IPS DF 4.7 (cell line): Measurements from ENCODE around the gene TENT5C.

Experiments
- DNase-seq: peaks from one replicate; pipeline ENCODE4 v3.0.0-alpha.2; 2013; ENCODE audit warnings: low spot score; ENCODE audit errors: extremely low read depth

The TENT5C gene

DNA sequence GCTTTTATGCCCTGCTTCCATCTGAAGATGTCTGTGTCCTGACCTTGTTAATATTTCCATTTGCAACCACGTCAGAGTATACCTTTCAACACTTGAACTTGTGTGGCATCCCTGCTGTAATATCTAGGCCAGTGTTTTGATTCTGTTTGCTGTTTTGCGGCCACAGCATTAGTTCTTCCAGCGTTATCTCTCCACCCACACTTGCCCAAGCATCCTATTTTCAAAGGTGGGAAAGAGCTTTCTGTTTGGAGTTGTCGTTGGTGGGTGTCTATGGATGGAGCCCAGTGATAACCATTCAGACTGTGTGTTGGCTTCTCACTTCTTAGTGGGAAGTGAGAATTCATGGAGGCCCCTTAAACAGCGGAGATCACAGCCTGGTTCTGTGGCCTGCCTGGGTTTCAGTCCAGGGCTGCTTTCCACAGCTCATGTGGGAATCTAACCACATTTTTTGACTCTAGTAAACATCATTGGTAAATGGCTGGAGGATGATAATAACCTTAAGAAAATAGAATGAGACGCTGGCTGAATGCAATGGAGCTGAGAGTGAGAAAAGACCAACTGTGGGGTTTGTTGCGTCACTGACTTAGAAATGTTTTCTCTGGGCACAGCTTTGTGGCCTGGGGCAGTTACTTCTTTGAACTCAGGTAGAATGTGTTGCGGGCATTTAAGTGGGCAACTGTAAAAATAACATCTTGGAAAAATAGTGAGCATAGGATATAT, 7.6 kb downstream of the TENT5C start:
- no peak for DNase-seq

DNA sequence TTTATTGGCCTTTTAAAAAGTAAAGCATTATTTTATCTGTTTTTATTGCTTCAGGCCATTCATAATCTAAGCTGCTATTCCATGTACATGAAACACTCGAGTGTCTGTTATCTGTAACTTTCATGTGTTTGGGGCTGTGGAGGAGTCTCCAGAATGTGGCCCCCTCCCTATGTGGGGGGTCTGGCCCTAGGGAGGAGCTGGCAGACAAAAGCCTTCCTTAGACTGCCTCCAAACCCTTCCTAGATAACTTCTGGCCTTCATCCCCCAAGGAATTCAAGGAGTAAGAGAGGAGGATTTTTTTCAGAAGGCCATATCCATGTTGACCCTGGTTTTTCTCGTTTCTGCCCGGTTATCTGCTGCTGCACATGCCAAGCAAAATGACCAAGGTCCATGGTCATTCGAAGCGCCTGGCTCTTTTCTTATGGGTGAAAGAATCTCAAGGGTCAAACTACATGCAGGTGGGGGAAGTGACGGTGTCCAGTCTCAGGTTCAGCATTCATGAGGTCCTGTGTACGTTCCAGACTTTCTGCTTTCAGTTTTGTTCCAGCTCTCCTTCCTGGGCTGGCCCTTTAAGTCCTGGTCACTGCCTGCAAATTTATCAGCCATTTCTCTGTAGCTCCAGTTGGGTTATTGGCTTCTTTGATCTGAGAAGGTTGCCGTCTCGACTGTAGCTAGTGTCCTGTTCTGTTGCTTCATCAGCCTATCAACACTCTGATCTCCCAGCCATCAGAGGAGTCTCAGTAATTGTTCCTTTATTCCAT, 8.3 kb downstream of the TENT5C start:
- DNase-seq = no peak

DNA sequence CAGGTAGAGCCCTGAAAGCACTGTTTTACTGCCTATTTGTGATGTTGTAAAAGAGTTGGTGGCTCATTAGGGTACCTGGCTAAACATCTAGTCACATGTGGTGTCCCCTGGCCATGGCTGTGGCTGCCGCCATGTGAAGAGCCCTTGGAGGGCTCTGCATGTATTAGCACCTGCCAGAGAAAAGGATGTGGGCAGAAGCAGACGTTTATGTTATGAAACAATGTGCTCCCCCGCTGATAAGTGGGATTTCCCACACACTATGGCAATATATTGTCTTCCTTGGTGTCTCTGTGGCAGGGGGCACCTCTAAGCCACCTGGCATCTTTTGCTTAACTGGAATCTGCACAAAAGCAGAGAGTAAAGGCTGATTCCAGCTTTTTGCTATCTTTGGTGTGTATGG, 9.6 kb downstream of the TENT5C start:
- no peak for DNase-seq

DNA sequence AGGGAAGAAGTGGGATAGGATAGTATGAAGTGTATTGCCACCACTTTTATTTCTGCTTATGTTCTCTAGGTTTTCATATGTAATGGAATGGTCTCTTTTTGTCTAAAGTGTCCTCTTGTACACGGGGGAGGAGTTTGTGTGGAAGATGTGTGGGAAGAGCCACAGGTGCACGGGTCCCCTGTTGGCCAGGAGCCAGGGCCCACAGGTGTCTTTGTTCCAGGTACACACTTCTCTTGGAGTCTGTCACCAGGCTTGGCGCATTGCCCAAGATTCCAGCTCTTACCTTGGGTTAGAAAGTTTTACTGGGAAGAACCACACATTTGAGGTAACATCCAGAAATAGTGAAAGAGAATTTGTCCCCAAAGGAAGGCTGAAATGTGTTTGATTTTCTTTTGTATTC, 10.5 kb downstream of the TENT5C start:
- DNase-seq = no peak

DNA sequence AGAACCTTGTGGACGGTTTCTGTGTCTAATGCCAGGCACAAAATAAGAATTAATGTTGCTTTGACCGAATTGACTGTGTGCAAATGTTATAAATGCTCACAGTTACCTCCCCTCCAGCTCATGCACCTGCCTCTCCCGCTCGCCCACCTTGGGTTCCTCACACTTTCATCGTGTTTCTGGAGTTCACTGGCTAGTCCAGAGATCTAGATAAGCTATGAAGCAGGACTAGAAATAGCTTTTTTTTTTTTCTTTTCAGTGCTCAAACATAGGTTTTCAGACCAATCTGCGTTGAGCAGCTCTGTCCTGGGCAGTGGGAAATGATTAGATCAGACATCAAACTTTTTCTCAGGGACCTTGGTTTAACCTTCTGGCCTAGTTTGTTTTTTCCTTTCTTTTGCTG, 11.1 kb downstream of the TENT5C start:
- no peak for DNase-seq

DNA sequence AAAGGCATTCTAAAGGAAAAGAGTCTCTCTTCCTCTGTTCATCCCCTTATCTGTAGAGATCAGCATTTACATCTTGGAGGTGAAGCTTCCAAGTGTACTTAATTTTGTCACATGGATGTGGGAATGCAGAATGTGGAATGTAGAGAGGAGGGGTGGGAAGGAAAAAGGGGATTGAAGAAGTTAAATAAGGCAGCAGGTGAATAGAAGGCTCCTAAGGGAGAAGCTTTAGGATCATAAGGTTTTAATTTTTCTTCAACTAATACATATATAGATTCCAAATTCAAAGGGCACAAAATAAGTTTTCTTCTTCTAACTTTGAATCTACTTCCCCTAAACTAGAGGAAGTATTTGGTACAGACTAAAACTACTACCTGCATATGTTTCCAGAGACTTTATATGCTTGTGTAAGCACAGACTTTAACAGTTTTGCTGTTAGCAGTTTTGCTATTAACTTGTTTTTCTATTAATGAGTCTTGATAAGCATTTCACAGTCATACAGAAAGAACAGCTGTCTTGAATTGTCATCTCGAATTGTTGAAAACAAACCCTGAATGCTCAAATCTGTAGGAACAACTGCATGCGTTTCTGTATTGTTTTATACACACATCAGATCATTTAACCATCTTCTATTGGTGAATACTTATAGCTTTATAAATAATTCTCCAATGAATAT, 12.7 kb downstream of the TENT5C start:
- DNase-seq = no peak

DNA sequence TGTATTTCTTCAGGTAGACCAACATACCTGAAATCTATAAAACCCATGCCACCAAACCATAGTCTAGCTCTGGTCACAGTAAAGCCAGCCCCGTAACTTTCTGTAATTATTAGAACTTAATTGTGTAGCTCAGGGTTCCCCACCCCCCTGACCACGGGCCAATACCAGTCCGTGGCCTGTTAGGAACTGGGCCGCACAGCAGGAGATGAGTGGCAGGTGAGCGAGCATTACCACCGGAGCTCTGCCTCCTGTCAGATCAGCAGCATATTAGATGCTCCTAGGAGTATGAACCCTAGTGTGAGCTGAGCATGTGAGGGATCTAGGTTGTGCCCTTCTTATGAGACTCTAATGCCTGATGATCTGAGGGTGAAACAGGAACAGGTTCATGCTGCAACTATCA, 14.6 kb downstream of the TENT5C start:
- no peak for DNase-seq

DNA sequence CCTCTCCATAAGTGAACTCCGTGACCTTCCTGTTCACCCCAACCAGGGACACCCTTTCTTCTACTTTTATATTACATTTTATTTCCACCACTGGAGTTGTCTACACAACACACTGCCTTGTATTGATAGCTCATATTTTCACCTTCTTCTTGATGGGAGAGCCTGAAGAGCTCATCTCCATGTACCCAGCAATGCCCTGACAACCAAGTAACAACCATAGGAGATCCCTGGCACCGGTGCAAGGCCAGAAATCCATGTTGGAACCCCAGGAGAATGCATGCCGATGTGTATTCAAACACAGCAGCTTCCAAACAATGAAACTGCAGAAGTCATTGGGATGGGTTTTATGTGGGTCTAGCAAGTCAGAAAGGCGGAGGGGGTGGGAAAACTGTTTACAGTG, 15.5 kb downstream of the TENT5C start:
- no peak for DNase-seq

DNA sequence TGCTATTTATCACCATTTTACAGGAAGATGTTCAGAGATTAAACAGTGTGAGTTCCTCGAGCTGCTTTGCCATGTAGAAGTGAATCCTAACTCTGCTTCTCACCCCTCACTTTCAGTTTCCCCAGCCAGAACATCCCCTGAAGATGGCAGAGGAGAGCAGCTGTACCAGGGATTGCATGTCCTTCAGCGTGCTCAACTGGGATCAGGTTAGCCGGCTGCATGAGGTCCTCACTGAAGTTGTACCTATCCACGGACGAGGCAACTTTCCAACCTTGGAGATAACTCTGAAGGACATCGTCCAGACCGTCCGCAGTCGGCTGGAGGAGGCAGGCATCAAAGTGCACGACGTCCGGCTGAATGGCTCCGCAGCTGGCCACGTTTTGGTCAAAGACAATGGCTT, 16.9 kb downstream of the TENT5C start:
- no peak for DNase-seq

DNA sequence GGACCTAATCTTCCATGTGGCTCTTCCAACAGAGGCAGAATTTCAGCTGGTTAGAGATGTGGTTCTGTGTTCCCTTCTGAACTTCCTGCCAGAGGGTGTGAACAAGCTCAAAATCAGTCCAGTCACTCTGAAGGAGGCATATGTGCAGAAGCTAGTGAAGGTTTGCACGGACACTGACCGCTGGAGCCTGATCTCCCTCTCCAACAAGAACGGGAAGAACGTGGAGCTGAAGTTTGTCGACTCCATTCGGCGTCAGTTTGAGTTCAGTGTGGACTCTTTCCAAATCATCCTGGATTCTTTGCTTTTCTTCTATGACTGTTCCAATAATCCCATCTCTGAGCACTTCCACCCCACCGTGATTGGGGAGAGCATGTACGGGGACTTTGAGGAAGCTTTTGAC, 17.3 kb downstream of the TENT5C start:
- DNase-seq = no peak

DNA sequence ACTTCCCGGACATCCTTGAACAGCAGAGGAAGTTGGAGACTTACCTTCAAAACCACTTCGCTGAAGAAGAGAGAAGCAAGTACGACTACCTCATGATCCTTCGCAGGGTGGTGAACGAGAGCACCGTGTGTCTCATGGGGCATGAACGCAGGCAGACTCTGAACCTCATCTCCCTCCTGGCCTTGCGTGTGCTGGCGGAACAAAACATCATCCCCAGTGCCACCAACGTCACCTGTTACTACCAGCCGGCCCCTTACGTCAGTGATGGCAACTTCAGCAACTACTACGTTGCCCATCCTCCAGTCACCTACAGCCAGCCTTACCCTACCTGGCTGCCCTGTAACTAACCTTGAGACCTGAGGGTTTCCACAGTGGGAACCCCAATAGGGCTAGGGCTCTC, 17.9 kb downstream of the TENT5C start:
- DNase-seq = no peak

DNA sequence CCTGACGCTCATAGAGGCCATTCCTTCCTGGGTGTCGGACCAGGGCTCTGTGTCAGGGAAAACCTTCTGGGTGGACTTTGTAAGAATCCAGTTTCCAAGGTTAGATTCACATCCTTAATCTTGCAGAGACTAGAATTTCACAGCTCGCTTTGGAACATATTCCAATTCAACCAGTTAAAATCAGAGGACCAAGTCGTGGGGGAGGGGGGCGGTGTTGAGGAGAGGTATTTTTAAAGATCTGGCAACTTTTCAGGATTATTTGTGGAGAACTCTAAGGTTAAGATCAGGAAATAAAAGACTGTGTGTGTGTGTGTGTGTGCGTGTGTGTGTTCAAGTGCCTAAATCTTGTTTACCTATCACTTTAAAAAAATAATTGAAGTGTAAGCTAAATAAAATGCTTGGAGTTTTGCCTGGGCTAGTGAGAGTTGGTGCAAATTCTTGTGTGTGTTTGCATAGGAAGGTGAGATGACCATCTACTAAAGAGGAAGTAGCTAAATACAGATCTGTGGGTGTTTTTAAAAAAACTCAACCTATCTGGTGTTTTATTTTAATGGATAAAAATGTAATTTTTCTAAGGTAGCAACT, 21.8 kb downstream of the TENT5C start:
- DNase-seq = no peak

DNA sequence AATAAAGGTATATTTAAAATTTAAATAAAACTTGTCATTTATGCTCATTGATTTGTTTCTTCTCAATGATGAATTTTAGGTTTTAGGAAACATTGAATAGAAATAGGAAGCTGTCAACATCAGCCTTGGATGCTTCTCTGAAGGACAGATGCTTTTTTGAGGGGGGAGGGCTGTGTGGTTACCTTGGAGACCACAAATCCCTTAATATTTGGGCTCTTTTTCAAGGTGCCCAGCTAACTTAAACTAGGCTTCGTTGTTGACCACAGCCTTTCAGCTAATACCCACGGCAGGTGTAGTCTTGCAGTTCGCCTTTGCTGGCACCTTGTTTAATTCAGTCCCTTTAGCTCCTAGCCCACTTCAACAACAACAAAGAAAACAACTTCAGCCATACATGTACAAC, 22.5 kb downstream of the TENT5C start:
- no peak for DNase-seq

DNA sequence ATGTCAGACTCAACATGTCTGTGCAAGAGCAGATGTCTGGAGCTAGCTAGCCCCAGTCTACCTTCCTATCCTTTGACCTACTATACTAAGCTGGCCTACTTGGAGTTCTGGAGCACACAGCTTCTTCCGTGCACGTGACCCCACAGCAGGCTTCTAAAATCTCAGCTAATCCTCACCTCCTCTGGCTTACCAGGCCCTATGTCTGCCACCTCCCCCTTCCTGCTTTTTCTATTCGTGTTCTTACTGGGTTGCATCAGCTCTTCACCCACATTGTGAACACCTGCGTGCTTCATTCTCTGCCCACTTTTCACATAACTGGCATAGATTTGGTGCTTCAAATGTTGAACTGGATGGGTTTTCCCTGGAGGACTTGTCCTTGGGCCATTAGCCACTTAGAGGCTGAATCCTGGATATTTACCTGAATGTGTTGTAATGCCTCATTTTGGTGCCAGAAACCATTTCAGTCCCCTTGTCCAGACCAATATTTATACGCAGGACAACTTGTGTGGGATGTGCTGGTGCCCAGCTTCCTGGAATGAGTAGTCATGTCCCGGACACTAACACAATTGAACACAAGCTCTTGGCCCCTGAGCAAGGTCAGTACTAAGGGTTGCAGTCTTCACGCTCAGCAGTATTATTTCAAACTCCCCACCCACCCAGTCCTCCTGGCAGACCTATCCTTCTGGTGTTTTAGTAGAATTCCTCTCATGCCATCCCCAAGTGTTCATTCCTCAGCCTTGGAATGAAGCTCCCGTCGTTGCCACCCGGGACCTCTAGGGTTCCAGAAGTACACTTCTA, 24.0 kb downstream of the TENT5C start:
- DNase-seq = no peak

DNA sequence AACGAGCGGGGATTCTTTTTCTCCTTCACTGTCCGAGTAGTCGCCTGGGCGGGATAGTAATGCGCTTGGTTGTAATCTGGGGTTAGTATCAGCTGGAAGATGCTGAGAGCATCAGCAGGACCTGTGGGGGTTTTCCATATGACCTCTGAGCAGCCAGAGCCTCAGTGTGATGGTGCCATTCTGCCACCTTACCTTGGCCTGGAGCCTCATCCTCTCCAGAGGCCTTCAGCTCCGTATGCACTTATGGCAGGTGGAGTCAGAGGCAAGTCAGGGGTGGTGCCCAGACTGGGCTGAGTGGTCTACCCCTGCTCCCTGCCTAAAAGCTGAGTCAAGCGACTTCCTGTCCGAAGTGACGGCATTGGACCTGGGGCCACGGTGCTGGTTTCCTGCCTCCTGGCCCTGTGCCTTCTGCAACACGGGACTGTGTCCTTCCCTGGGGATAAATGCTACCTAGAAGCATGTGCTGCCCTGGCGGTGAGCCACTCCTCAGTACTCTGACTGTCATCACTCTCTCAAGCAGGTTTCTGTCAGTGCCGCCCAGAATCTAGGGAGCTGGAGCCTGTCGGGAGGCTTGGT, 24.7 kb downstream of the TENT5C start:
- no peak for DNase-seq

DNA sequence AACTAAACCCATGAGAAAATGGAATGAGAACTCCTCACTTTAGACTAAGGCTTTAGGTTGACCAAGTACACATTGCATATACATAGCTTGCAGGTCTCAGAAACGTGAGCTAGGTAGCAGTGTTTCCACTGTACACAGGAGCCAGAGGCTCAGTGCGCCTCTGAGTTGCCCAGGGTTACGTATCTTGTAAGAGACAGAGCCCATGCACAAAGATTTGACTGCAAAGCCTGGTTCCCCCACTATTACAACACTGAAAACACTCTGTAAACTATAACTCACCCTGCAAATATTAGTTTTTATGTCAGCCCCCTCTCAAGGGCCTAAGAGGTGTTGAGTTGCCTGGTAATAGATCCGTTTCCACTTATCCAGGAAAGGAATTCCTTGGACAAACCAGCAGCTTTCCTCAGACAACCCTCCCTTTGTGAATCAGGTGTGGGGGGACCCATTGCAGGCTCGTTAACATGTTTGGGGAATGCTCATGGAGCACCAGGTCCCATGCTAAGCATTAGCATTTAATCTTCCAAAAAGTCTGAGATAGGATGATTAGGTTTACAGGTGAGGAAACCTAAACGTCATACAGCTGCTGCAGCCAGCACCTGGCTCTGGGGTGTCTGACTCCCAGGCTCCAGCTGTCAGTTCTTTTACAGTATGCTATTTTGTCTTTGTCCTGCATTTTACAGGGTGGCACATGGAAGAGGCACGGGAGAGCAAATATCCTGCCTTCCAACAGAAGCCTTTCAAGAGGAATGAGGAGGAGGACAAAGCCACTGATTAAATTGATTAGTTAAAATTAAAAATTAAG, 25.7 kb downstream of the TENT5C start:
- DNase-seq = no peak

DNA sequence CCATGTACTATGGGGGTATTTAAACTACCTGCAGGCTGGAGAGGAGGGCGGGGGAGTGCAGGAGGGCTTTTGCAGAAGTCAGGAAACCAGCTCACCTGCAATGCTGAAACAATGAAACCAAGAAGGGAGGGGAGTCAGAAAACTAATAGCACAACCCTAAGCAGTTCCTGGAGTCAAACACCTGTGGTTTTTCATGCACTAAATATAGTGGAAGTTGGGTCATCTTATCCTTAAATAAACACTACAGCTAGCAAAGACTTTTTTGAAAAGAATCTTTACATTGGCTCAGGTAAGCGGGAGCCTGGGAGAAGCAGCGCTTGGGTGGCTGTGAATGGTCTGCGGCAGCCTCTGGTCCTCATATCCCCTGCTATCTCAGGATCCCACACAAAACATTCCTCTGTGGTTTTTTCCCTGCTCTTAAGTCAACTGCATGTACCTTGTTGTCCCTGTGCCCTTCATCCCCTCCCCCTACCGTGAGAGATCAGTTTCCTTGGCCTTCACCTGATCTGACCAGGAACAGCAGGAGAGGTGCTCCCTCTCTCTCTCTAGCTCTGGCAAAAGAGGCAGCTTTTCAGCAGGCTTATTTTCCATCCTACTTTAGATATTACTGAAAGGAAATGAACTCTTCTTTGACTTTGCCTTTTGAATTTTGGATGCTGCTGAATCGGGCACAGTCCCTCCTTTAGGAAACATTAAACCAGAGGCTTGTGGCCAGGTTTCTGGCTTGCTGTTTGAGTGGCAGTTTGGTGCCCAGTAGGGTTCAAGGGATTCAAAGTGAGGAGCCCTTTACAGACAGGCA, 26.6 kb downstream of the TENT5C start:
- no peak for DNase-seq

DNA sequence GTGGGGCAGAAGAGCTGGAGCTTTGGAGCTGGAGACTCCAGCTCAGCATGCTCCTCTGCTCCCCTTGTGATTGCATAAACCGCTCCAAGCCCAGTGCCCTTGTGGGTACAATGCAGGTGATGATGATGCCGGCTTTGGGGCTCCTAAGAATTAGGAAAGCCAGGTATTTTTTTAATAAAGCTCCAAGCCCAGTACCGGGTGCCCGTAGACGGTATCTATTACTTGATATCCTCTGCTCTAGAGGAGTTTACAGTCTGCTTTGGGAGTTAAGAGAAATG, 27.2 kb downstream of the TENT5C start:
- no peak for DNase-seq

DNA sequence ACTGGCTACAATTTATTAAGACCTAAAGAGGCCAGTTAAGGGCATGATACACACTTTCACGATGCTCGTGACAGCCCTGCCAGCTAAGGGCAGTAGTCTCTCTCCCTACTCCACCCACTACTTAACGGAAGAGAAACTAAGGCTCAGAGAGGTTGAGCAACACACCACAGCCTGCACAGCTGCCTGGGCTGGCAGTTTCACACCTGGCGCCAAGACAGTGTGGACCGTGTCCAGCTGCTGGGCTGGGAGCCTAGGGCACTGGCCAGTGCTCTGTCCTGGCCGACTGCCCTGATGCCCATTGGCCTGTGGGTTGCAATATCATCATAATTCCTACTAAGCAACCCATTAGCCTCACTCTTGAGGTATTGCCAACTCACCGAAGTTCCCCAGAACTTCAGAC, 27.6 kb downstream of the TENT5C start:
- DNase-seq = no peak

DNA sequence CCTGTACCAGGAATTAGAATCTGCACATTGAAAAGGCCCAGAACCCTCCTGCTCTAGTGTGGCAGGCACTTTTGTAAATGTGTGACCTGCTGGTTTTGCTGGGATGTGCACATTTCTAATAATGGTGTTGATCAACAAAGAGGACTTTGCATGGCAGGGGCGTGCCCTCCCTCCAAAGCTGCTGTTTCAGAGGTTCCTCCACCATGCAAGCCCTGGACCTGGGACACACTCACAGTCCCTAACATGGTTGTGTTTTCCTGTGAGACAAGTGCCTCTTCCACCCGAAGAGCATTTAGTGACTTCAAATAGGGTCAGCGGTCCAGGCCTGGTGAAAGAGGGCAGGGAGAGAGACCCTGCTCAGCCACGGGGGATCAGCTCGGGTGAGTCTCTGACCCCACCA, 28.1 kb downstream of the TENT5C start:
- DNase-seq = no peak
